NB4 (cell line): ENCODE data around the gene ITSN1.

ENCODE experiments used
- DNase-seq: peaks from one replicate; pipeline ENCODE4 v3.0.0; 2010; ENCODE audit warnings: low read depth
- H3K4me3 ChIP-seq: one replicate; pipeline ENCODE4 v1.5.1; 2011; ENCODE audit warnings: mild to moderate bottlenecking, low read depth, low read length, moderate library complexity
- MYC ChIP-seq: IDR thresholded peaks from 2 replicates; pipeline ENCODE4 v1.6.1; 2011; ENCODE audit warnings: low read depth, low read length
- POLR2A ChIP-seq: IDR thresholded peaks from 2 replicates; pipeline ENCODE4 v1.6.1; 2011; ENCODE audit warnings: mild to moderate bottlenecking; ENCODE audit not compliant: insufficient read length; ENCODE audit errors: extremely low read depth
- TF ChIP-seq, protein P1 (sequence below): IDR thresholded peaks from 2 replicates; pipeline ENCODE4 v1.6.1; 2011; ENCODE audit warnings: low read depth, low read length
- TF ChIP-seq, protein P2 (sequence below): IDR thresholded peaks from one replicate; pipeline ENCODE4 v1.5.1; 2012; ENCODE audit warnings: low read depth, low read length

The ITSN1 gene

DNA sequence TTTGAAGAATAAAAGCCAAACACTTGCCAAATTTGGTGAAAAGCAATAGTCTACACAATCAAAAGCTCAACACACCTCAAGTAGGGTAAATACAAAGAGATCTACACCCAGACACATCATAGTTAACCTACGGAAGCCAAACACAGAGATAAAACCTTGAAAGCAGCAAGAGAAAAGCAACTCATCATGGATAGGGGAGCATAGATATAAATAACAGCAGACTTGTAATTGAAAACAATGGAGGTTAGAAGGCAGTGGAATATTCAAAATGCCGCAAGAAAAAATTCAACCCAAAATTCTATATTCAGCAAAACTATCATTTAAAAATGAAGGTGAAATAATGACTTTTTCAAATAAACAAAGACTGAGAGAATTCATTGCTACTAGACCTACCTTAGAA is 105.1 kb downstream of the ITSN1 start:
- peak; percentile 4 for DNase-seq
- no peak overlapping the region for H3K4me3 ChIP-seq
- TF ChIP-seq, protein P1, sequence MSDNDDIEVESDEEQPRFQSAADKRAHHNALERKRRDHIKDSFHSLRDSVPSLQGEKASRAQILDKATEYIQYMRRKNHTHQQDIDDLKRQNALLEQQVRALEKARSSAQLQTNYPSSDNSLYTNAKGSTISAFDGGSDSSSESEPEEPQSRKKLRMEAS, result no peak
- TF ChIP-seq, protein P2, sequence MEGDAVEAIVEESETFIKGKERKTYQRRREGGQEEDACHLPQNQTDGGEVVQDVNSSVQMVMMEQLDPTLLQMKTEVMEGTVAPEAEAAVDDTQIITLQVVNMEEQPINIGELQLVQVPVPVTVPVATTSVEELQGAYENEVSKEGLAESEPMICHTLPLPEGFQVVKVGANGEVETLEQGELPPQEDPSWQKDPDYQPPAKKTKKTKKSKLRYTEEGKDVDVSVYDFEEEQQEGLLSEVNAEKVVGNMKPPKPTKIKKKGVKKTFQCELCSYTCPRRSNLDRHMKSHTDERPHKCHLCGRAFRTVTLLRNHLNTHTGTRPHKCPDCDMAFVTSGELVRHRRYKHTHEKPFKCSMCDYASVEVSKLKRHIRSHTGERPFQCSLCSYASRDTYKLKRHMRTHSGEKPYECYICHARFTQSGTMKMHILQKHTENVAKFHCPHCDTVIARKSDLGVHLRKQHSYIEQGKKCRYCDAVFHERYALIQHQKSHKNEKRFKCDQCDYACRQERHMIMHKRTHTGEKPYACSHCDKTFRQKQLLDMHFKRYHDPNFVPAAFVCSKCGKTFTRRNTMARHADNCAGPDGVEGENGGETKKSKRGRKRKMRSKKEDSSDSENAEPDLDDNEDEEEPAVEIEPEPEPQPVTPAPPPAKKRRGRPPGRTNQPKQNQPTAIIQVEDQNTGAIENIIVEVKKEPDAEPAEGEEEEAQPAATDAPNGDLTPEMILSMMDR, result no peak
- TF ChIP-seq MYC, result no peak
- no peak for TF ChIP-seq POLR2A

DNA sequence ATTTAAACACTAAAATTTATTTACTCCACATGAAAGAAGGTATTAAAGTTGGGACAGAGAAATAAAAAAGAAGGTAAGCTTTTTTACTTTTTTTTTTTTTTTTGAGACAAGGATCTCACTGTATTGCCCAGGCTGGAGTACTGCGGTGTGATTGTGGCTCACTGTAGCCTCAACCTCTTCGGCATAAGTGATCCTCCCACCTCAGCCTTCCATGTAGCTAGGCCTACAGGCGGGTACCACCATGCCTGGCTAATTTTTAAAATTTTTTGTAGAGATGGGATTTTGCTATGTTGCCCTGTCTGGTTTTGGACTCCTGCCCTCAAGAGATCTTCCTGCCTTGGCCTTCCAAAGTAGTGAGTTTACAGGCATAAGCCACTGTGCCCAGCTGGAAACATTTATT is 106.6 kb downstream of the ITSN1 start:
- TF ChIP-seq POLR2A, result no peak
- TF ChIP-seq, protein P1, result no peak
- TF ChIP-seq, protein P2, result no peak
- no peak for TF ChIP-seq MYC
- DNase-seq, result no peak

DNA sequence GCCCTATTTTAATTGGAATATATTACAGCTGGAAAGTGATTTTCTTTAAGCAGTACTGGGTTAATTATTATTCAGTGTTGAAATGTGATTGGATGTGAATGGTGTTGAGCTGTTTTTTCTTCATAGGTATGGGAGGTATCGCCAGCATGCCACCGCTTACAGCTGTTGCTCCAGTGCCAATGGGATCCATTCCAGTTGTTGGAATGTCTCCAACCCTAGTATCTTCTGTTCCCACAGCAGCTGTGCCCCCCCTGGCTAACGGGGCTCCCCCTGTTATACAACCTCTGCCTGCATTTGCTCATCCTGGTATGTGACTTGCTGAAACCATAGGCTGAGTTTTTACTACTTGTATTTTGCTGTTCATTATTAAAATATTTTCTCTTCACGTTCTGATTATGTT is 107.7 kb downstream of the ITSN1 start:
- TF ChIP-seq, protein P2, result no peak
- no peak overlapping the region for H3K4me3 ChIP-seq
- DNase-seq, result no peak

More for the DNA sequence above, 106.6 kb downstream of the ITSN1 start:
- H3K4me3 ChIP-seq, result no peak overlapping the region

DNA sequence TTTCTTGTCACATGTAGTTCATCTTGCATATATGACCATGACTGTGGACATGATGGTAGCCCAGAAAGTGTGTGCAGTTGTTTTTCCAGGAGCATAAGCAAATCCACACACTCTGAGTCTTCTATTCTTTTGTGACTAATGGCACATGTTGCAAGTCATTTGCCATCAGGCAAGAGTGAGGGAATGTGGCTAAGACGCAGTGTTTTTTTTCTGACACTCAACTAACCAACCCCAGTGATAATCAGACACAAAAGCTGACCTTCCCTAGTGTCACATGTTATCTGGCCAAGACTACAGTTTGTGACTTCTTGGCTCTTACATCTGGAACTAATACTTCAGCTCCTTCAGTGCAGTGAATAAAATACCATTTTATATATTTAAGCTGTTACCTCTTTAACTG is 108.8 kb downstream of the ITSN1 start:
- no peak for DNase-seq
- H3K4me3 ChIP-seq, result no peak overlapping the region
- TF ChIP-seq, protein P2, result no peak
- TF ChIP-seq POLR2A (no peak), MYC (no peak)
- TF ChIP-seq, protein P1, result no peak

DNA sequence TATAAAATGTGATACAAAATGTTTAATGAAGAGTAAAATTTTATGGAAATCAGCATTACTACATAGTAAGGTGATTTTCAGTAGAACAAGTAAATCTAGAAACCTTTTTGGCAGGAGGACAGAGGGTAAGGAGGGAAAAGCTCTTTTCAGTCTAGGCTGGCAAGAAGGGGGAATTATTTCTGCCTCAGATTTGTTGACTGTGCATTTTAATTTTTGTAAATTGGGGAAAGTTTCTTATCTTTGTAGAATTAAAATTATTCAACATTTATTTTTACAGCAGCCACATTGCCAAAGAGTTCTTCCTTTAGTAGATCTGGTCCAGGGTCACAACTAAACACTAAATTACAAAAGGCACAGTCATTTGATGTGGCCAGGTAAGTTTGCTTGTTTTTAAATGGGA is 109.2 kb downstream of the ITSN1 start:
- no peak overlapping the region for H3K4me3 ChIP-seq
- TF ChIP-seq, protein P2, result no peak
- TF ChIP-seq, protein P1, result no peak
- DNase-seq, result no peak

DNA sequence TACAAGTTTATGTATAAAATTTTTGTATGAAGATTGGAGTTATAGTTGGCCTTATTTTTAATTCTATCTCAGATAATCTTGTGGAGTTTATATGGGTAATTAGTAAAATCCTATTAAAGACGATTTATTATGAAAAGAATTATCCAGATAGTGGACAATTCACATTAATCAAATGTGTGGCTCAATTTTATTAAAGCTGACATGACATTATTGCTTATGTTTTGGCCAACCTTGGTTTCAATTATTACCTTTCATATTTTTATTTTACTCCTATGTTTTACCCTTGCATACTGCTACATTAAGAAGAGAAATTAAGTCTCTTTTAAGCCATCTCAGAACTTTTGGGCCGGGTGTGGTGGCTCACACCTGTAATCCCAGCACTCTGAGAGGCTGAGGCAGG is 110.0 kb downstream of the ITSN1 start:
- no peak overlapping the region for H3K4me3 ChIP-seq
- TF ChIP-seq, protein P1, result no peak
- TF ChIP-seq, protein P2, result no peak
- TF ChIP-seq POLR2A (no peak), MYC (no peak)
- no peak for DNase-seq
